HL-60/S4 treated with retinoic acid at 250 ng/mL for 4 days and 3 days (cell line): ENCODE data around the gene SLC41A3.

ENCODE experiments used
- in situ Hi-C: fragments of 300-500 bp; cut with MboI; formaldehyde crosslinking; loops from 2 replicates; pipeline ENCODE4 v1.7.0; 2022; ENCODE audit warnings: low sequenced_read_pairs

Gene SLC41A3

GRCh38 chr3:126121074-126121473, 37.1 kb upstream of the SLC41A3 start:
- in situ Hi-C loops: no loop called here

DNA sequence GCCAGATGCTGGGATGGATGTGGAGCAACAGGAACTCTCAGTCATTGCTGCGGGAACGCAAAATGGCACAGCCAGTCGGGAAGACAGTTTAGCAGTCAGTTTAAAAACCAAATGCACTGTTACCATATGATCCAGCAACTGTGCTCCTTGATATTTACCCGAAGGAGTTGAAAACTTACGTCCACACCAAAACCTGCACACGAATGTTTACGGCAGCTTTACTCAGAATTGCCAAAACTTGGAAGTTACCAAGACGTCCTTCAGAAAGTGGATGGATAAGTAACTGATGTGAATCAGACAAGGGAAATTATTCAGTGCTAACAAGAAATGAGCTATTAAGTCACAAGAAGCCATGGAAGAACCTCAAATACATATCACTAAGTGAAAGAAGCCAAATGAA, 36.1 kb upstream of the SLC41A3 start:
- in situ Hi-C loops: no loop called here

DNA sequence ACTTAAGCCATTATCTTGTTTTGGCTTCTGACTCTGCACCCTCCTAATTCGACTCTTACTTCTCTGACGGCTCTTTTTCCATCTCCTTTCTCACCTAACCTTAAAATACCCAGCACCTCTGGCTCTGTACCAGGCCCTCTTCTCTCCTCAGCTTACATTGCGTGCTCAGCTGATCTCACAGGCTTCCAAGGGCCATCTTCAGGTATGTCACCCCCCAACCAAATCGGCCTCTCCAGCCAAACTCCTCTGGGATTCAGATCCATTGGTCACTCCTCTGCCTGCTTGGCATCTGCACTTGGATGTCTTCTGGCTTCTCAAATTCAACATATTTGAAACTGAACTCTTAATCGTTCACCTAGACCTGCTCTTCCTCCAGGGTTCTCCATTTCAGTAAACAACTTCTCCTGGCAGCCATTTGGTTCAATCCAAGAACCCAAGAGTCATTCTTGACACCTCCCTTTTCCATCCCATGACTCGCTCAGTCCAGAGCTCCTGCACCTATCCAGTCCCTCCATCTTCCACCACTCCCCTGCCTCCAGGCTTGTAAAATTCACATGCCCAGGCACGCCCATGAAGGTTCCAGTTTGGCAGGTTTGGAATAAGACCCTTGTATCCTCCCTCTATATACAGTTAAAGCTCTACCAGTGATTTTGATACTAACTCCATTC, 35.2 kb upstream of the SLC41A3 start:
- in situ Hi-C loops: no loop called here

DNA sequence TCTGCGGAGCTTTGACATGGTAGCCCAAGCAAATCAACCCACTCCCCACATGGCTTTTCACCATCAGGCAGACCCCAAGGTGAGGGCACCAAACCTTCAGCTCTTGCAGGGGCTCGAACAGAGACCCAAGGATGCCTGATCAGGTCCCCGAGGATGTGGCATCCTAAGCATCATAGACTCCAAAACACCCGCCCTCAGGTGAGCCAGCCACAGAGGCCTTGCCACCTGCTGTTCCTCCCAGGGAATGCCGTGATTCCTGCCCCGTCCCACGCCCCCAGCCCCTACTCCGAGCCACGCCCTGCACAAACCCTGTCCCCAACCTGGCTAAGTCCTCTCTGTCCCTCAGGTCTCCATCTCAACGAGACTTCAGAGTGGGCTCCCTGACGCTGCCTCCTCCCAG, 34.7 kb upstream of the SLC41A3 start:
- in situ Hi-C loops: no loop called here

- in situ Hi-C loops: no loop called here
Measured at GRCh38 chr3:126117786-126118185, 33.9 kb upstream of the SLC41A3 start.

- in situ Hi-C loops: no loop called here
Measured at GRCh38 chr3:126117212-126117611, 33.3 kb upstream of the SLC41A3 start.

- in situ Hi-C loops: no loop called here
Measured at GRCh38 chr3:126116526-126116925, 32.6 kb upstream of the SLC41A3 start.

- in situ Hi-C loops: no loop called here
Measured at GRCh38 chr3:126114443-126115386, 30.8 kb upstream of the SLC41A3 start.

DNA sequence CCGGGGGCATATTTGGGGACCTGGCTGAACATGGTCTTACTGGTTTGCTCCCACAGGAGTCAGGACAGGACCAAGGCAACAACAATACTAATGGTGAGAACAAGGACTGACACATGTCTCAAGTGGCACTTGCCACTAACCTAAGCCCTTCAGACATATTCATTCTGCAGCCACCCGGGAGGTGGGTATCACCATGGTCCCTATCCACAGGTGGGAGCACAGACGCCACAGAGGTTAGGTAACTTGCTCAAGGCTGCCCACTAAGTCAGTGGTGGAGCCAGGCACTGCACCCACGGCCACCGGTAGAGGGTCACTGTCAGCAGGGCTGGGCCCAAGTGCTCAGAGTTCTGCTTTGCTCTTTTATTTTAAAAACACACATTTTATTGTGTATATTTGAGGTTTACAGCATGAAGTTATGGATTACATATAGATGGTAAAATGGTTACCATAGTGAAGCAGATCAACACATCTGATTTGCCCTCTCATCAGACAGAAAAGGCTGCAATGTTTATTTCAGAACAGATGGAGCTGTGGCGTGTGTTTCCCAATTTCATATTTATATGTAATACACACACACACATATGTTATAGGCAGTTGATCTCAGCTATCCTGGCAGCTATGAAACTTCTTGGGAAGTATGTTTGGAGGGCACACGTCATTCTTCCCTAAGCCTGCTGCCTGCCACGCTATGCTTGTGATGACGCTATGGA, 30.0 kb upstream of the SLC41A3 start:
- in situ Hi-C loops: no loop called here

DNA sequence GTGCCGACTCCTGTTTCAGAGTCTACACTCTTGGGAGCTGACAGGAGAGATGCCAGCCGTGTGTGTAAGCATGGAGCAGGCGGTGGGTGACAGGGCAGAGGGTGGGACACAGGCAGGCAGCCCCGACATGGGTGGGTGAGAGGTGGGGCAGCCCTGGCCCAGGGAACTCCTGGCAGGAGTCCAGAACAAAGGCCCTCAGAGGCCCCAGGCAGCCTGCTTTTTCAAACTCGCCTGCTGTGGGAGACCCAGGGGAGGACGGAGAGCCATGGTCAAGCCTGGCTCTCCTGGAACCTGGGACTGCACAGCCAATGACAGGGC, 29.3 kb upstream of the SLC41A3 start:
- in situ Hi-C loops: no loop called here

GRCh38 chr3:126112531-126113237, 28.8 kb upstream of the SLC41A3 start:
- in situ Hi-C loops: no loop called here

- in situ Hi-C loops: no loop called here
Measured at GRCh38 chr3:126111566-126112475, 27.9 kb upstream of the SLC41A3 start.

DNA sequence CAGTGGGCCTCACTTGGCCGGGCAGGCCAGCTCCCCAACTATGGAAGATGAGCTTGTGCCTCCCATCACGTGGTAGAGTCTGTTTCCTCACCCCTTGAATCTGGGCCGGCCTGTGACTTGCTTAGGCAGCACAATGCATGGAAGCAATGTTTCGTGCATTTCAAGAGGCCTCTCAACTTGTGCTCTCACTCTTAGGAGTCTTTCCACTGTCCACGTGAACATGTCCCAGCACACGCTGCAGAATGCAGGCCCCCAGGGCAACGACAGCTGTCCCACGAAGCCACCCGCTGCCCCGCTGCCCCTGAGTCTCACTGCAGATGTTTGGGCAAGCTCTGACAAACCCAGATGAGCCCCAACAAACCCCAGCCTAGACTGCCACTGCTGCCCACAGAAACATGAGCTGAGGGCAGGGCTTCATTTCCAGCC, 27.2 kb upstream of the SLC41A3 start:
- in situ Hi-C loops: no loop called here

GRCh38 chr3:126110431-126111125, 26.7 kb upstream of the SLC41A3 start:
- in situ Hi-C loops: no loop called here

DNA sequence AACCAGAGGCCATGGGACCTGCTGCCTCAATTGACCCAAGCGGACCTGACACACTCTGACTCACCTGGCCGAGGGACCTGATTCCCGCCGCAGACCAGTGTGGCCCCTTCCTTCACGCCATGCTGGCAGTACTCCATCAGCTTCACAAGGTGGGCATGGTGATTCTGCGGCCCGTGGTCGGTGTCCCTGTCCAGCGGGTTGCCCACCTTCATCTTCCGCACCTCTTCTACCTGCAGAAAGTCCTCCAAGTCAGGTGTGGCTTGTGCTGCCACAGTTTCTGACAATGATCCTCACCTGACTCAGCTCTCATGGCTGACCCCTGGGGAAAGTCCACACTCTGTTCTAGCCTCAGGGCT, 25.9 kb upstream of the SLC41A3 start:
- in situ Hi-C loops: no loop called here

DNA sequence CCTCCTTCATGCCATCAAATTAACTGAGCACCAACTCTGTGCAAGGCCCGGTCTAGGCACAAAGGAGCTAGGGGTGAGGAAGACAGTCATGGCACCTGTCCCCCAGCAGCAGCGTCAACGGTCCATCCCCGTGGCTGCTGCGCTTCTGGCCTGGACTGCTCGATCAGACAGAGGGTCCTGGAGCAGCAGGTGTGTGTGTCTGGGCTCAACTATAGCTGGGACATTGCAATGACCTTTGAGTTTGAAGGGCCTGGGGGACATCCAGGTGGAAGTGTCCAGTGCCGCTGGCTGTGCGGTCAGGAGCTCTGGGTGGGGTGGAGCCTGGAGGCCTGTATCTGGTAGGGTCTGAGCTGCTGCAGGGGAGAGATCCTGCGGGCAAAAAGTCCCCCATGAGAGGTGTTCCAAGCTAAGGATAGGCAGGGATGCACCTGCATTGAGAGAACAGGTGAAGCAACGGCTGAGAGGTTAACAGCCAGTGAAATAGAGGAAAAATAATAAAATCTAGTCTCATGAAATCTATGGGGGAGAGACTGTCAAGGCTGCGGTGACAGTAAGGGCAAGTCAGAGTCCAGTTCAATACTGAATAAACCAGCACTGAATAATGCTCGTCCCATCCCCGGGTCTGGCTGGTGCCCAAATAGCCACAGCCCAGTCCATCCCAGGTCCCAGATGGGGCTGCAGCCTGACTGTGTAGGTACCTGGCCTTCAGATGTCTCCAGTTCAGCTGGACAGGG, 25.4 kb upstream of the SLC41A3 start:
- in situ Hi-C loops: no loop called here

DNA sequence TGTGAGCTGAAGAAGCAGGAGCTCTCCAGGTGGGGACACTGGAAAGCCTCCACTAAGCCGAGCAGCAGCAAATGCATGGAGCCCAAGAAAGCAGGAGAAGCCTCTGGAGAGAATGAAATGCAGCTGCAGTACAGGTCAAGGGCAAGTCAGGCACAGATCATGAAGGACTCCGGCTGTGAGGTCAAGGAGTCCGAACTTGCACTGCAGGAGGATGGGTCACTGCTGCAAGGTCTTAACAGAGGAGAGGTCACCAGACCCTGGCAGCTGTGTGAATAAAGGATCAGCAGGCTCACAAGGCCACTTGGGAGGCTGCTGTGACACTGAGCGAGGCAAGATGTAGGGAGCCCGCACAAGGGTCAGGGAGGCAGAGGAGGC, 24.7 kb upstream of the SLC41A3 start:
- in situ Hi-C loops: no loop called here

DNA sequence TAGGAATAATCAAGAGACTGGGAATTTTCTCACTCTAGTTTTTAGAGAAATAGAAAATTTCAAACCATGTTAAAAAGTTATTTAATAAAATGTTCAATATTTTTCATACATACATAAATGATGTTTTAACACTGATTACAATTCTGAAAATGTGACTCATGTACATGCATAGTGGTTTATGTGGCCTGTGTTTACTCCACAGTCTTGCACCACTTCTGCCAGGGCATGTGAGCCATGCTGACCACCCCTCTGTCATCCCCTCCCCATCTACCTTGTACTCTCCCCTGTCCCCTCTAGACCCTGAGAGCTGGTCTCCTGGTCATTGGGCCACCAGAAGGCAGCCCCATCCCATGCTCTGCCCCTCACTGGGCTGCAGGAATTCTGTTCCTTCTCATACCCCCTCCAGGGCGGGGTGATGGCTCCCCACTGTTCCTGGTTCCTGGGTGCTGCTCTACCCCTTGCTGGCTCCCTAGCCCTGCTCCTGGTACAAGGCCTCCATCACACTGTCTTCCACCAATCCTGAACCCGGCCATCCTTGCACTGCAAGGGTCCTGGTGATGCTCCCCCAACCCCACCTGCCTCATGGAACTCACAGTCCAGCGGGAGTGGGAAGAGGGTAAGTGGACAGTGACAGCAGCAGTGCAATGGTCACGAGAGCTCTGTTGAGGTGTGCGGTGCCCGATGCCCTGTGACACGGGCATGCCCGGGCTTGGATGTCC, 24.2 kb upstream of the SLC41A3 start:
- in situ Hi-C loops: no loop called here
